Peyer's patch (tissue), 4 donors: ENCODE data around the gene NPC2. TPM values are rescaled to one million over a fixed set of nuclear protein-coding genes. Genes with fewer than 3 reads are reported as not detected.

ENCODE experiments used
- DNase-seq, 3 donors: peaks; one replicate each; pipeline ENCODE4 v3.0.0-alpha.2; 2017 to 2019
- H3K27ac ChIP-seq, 4 donors: fragments of 200-600 bp; sonication (generic); one replicate each; pipeline ENCODE4 v1.5.1; 2016 to 2019
- H3K27me3 ChIP-seq, 2 donors: fragments of 200-600 bp; sonication (generic); one replicate each; pipeline ENCODE4 v1.5.1; 2019
- H3K36me3 ChIP-seq, 3 donors: fragments of 200-600 bp; sonication (generic); one replicate each; pipeline ENCODE4 v1.5.1; 2016 to 2019
- H3K4me1 ChIP-seq, 4 donors: fragments of 200-600 bp; sonication (generic); one replicate each; pipeline ENCODE4 v1.5.1; 2016 to 2019
- H3K4me3 ChIP-seq, 4 donors: fragments of 200-600 bp; sonication (generic); 1 replicate in 3 of 4; 2 replicates in 1 of 4; pipeline ENCODE4 v1.5.1; 2016 to 2019; ENCODE audit warnings: mild to moderate bottlenecking in 1 of 4
- H3K9me3 ChIP-seq, 4 donors: fragments of 200-600 bp; sonication (generic); one replicate each; pipeline ENCODE4 v1.5.1; 2016 to 2019; ENCODE audit warnings: mild to moderate bottlenecking in 1 of 4
- POLR2A ChIP-seq, 2 donors: fragments of 450-650 bp; IDR thresholded peaks; one replicate each; pipeline ENCODE4 v1.5.1; 2017; ENCODE audit warnings: antibody characterized with exemption in 2 of 2, mild to moderate bottlenecking in 2 of 2, moderate library complexity in 2 of 2
- total RNA-seq, 4 donors: library from RNA; depleted of rRNA; stranded (reverse); fragments of >200 nt; gene quantifications; one replicate each; pipeline ENCODE4 v1.1.0, GENCODE V29; 2016
- TF ChIP-seq, protein P1 (sequence below), 6 experiments: fragments of 450-650 bp in 4 of 6; fragments of 200-600 bp in 2 of 6; sonication (generic) in 1 of 6; IDR thresholded peaks; one replicate each; pipeline ENCODE4 v1.5.1; 2017 to 2019; ENCODE audit warnings: antibody characterized with exemption in 6 of 6, mild to moderate bottlenecking in 3 of 6, moderate library complexity in 1 of 6

The NPC2 gene
- total RNA-seq, 4 donors from 2014 or later, result 102 to 208 (median 161) TPM

DNA sequence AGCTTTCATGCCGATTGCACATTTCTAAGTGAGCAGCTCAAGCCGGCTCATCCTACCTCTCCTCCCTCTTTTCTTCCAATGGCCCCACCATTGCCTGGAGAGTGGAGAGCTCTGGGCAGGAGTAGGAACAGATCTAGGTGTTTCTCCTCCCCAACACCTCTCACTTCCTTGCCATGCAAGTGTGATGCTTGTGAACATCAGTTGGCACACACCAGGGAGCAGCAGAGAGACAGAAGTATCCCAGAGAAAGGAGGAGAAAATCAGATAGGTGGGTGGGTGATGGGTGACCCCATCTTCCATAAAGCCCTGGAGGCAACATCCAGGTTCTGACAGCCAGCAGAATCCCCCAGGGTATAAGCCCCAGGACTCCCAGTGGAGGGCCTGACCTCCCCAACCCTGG, 27.8 kb downstream of the NPC2 start:
- Histone ChIP-seq H3K4me1 (no peaks in the 10 kb centered on the region), H3K4me3 (no peak overlapping the region), H3K27ac (no peak overlapping the region), H3K36me3 (no peaks in the 10 kb centered on the region), H3K9me3 (no peaks in the 10 kb centered on the region), H3K27me3 (no peaks in the 10 kb centered on the region)
- no peak for TF ChIP-seq POLR2A (IDR thresholded peaks at IDR 0.05)
- TF ChIP-seq, protein P1, sequence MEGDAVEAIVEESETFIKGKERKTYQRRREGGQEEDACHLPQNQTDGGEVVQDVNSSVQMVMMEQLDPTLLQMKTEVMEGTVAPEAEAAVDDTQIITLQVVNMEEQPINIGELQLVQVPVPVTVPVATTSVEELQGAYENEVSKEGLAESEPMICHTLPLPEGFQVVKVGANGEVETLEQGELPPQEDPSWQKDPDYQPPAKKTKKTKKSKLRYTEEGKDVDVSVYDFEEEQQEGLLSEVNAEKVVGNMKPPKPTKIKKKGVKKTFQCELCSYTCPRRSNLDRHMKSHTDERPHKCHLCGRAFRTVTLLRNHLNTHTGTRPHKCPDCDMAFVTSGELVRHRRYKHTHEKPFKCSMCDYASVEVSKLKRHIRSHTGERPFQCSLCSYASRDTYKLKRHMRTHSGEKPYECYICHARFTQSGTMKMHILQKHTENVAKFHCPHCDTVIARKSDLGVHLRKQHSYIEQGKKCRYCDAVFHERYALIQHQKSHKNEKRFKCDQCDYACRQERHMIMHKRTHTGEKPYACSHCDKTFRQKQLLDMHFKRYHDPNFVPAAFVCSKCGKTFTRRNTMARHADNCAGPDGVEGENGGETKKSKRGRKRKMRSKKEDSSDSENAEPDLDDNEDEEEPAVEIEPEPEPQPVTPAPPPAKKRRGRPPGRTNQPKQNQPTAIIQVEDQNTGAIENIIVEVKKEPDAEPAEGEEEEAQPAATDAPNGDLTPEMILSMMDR (IDR thresholded peaks at IDR 0.05), result no peak
- DNase-seq, result no peak

DNA sequence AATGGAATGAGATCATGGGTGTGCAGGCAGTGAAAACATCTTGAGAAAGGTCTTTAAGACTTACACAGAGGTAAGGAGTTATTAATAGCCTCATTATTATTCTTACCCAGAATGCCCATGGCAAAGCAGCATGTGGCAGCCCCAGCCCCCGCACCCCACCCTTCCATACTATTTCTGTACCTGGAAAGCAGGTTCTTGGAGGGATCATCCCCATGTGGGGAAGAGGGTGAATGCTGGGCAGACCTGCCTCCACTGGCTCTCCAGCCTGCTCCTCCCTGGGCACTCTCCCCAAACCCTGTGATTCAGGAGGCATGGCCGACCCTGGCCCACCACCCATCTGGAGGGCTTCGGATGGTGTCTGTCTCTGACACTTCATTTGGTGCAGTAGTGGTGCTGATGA, 28.3 kb downstream of the NPC2 start:
- DNase-seq, result no peak
- H3K27me3 ChIP-seq, result no peaks in the 10 kb centered on the region
- H3K36me3 ChIP-seq, result no peaks in the 10 kb centered on the region
- no peak for TF ChIP-seq POLR2A (IDR thresholded peaks at IDR 0.05)
- TF ChIP-seq, protein P1 (IDR thresholded peaks at IDR 0.05), result no peak
- H3K4me3 ChIP-seq, result no peak overlapping the region
- no peaks in the 10 kb centered on the region for H3K9me3 ChIP-seq
- H3K27ac ChIP-seq, result no peak overlapping the region
- H3K4me1 ChIP-seq, result no peaks in the 10 kb centered on the region

DNA sequence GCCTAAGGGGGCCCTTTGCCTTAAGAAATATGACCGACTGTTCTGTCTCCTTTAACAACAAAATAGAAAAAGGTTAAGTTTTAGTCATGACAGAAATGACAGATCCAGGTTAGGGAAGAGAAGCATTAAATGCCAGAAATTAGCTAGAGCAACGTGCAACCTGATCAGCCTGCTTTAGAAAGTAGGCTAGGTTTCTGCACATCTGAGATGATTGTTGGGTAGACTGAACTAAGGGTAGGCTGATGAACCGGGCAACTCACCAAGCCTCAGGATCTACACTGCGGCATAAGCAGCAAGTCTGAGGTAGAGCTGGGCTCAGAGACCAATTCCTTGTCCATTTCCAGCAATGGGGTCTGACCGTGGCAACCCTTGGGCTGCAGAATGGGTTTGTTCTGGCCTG, 29.4 kb downstream of the NPC2 start:
- Histone ChIP-seq H3K9me3 (no peaks in the 10 kb centered on the region), H3K4me1 (no peaks in the 10 kb centered on the region), H3K36me3 (no peaks in the 10 kb centered on the region), H3K4me3 (no peak overlapping the region), H3K27ac (no peak overlapping the region), H3K27me3 (no peaks in the 10 kb centered on the region)
- DNase-seq, result no peak
- no peak for TF ChIP-seq POLR2A (IDR thresholded peaks at IDR 0.05)
- TF ChIP-seq, protein P1 (IDR thresholded peaks at IDR 0.05), result no peak

DNA sequence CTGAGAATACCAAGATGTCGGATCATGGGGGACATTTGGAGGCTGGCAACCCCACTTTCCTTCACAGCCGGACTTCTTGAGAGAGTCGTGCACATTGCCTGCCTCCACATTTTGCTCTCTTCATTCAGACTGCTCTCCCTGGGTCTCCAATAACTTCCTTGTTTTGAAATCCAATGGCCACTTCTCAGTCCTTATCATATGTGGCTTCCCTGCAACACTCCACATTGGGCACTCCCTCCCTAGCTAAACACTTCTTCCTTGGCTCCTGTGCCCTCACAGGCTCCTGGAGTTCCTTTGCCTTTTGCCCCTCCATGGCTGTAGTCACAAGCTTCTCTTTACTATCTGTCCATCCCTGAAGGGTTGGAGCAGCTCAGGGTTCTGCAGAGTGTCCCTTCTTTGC, 30.1 kb downstream of the NPC2 start:
- H3K9me3 ChIP-seq, result no peaks in the 10 kb centered on the region
- no peaks in the 10 kb centered on the region for H3K4me1 ChIP-seq
- TF ChIP-seq, protein P1 (IDR thresholded peaks at IDR 0.05), result no peak
- no peak for TF ChIP-seq POLR2A (IDR thresholded peaks at IDR 0.05)
- no peaks in the 10 kb centered on the region for H3K27me3 ChIP-seq
- no peak for DNase-seq
- H3K27ac ChIP-seq, result no peak overlapping the region
- no peak overlapping the region for H3K4me3 ChIP-seq
- H3K36me3 ChIP-seq, result no peaks in the 10 kb centered on the region

DNA sequence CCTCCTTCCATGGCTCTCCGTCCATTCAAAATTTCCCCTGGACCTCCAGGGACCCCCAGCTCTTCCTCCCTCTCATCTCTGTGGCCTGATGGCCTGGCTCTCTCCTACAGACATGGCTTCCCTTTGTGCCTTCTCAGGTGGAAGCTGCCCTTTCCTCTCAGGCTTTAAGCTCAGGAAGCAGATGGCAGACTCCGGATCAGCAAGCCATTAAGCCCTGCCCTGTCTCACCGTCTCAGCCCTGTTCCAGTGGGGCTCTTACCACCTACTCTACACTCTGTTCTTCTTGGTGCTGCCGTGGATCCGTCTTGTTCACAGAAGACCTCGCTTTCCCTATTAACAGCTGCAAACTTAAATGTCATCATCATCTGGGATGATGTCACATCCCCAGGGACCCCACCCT, 33.1 kb downstream of the NPC2 start:
- no peak overlapping the region for H3K4me3 ChIP-seq
- DNase-seq, result no peak
- TF ChIP-seq, protein P1 (IDR thresholded peaks at IDR 0.05), result no peak
- no peak for TF ChIP-seq POLR2A (IDR thresholded peaks at IDR 0.05)
- no peaks in the 10 kb centered on the region for H3K9me3 ChIP-seq
- no peak overlapping the region for H3K27ac ChIP-seq
- H3K4me1 ChIP-seq, result no peaks in the 10 kb centered on the region
- no peaks in the 10 kb centered on the region for H3K36me3 ChIP-seq
- H3K27me3 ChIP-seq, result no peaks in the 10 kb centered on the region

DNA sequence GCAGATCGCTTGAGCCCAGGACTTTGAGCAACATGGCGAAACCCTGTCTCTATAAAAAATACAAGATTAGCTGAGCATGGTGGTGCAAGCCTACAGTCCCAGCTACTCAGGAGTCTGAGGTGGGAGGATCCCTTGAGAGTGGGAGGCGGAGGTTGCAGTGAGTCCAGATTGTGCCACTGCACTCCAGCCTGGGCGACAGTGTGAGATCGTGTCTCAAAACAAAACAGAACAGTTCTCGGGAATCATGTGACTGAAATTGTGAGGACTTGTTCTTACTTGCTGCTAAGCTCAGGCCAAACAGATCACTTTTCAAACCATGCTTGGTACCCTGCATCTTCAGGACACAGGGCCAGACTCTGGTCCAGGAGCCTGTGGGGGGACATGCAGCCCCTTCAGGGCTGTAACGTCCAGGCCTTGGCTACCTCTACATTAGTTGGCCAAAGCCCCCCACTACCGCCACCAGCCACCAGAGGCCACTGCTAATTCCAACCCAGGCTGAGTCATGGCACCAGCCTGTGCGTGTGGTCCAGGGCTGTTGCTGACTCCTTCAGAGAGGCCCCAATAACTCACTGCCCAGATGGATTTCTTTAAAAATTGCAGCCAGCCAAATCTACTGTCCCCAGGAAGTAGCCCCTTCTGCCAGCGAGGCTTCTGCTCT, 33.7 kb downstream of the NPC2 start:
- Histone ChIP-seq H3K27ac (no peak overlapping the region), H3K4me3 (no peak overlapping the region), H3K4me1 (no peaks in the 10 kb centered on the region), H3K36me3 (no peaks in the 10 kb centered on the region), H3K27me3 (no peaks in the 10 kb centered on the region), H3K9me3 (no peaks in the 10 kb centered on the region)
- DNase-seq, result no peak
- TF ChIP-seq POLR2A (IDR thresholded peaks at IDR 0.05), result no peak
- TF ChIP-seq, protein P1 (IDR thresholded peaks at IDR 0.05), result peak in 4 of 6 experiments; percentile 26 to 40 (median 33)
